Cortex of kidney (tissue), 1 donor: Measurements from ENCODE around the gene SALL2.
"Not testable (repeated sequence)": the region's sequence is repeated elsewhere in the genome, so short reads cannot be mapped to it uniquely, and the experiment has no call there.

Experiments used
- DNase-seq: peaks from one replicate; lab custom pipeline; 2025; lab: John Stamatoyannopoulos, UW

SALL2 gene

DNA sequence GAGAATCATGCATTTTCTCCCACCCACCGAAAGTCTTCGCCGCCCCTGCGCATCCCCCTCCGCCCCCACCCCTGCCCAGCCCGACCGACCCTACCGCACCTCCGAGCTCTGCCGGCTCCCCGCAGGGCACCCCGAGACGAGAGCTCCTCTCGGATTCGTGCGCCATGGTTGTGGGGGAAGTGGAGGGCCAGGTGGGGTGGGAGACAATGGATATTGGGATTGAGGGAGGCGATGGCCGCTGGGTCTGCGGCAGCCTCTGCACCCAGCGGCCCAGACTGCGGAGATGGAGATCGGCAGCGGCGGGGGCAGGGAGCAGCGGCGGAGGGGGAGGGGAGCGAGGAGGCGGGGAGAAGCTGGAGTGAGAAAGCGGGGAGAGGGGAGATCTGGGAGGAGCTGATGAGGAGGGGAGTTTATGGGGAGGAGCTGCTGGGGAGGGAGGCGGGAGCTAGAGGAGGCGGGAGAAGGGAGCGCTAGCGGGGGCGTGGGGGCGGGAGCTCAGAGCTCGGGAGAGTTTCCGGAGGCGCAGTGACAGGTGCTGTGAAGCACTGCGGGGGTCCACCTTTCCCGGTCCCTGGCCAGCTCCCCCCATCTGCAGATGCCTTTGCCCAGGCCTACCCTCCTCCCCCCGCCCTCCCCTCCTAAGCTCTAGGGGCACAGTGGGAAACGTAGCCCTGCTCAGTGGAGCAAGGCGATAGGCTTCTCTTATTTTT, at the start of gene SALL2:
Gene SALL2, minus strand, starts transcription at position 385 of the 710 bp plus-strand sequence. Its CDS starts 219 bp downstream, at position 166.
- no peak for DNase-seq

DNA sequence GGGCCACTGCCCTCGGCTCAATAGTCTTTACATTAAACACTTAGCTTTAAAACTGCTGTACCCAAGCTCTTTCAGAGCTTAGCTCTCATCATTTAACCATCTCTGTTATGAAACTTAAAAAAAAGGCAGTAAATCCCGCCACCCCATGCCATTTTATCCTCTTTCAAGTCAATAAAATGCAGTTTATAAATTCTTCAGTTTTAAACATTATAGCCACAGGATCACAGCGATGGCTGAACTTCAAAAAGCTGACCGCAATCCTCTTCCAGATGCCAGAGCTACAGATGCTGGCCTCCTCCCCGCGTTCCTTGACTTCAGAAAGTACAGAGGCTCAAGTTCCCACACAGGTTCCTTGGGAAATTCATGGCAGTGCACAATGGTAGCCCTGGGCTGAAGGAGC, 49.5 kb upstream of the SALL2 start:
- no peak for DNase-seq

DNA sequence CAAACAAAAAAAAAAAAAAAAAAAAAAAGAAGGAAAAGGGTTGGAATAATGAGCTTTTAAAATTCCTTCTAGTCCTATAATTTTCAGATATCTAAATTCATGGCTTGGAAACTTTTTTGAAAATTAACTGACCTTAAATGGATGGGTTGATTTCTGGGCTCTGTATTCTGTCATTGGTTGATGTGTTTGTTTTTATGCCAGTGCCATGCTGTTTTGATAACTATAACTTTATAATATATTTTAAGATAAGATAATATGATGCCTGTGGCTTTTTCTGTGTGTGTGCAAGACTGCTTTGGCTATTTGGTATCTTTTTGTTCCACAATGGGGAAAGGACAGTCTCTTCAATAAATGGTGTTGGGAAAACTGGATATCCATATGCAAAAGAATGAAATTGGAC, 46.5 kb upstream of the SALL2 start:
- DNase-seq = no peak

DNA sequence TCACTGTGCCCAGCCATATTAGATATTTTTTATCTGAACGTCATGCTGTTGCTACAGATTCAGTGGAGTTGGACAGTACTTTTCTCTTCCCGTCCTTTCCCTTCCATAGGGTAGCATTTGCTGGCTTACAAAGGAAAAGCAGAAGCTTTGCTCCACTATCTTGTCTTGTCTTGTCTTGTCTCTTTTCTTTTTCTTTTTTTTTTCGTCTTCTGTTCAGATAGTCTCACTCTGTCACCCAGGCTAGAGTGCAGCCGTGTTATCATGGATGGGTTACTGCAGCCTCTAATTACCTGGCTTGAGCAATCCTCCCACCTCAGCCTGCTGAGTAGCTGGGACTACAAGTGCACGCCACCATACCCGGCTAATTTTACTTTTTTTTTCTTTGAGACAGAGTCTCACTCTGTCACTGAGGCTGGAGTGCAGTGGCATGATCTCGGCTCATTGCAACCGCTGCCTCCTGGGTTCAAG, 32.6 kb upstream of the SALL2 start:
- no peak for DNase-seq

DNA sequence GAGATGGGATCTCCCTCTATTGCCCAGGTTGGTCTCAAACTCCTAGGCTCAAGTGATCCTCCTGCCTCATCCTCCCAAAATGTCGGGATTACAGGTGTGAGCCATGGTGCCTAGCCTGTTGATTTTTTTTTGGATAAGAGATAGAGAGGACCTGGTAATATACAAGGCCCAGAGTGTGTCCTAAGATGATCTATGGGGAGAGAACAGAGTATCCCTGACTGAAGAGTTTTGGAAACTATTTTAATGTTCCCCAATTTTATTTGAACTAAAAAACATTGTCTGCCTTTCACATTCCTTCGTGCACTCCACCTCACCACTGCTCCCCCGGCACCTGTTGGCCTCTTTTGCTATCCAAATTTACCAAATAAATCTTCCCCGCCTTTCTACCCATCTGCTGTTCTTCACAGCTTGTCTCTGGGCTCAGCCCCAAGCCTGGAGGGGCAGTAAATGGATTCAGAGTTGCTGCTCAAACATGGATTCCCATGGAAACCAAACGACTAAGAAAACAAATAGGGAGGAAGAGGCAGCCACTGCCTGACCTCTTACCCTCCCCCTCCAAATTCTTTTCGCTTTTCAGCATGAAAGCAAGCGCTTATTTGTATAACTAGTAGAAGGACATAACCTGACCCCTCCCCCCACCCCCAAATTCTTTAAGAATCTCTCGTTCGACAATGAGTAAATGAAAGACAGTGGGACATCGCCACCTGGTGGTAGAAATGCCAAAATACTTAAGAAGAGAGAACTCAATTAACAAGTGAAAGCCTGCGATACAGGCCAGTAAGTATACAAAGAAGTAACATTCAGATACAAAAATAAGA, 31.1 kb upstream of the SALL2 start:
- DNase-seq = no peak

DNA sequence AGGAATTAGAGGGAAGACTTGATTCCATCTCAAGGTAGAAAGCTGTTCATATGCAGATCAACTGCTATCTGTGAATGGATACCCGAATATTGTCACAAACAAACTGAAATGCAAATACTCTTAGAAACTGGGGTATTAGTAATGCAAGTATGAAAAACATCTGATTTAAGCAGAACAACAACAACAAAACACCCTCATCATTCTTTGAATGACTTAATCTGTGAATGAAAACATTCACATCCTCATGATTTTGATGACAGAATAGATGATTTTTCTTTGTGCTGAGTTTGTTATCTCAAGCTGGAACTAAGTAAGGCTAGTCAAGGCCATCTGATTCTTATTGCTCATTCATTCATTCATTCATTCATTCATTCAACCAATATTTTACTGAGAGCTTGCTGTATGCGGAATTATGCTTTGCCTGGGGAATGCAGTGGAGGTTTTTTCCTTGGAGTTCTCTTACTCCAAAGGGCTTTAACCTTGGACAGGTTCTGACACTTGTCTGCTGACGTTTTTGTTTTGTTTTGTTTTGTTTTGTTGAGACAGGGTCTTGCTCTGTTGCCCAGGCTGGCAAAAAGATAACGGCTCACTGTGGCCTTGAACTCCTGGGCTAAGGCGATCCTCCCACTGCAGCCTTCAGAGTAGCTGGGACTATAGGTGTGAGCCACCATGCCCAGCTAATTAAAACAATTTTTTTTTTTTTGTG, 30.4 kb upstream of the SALL2 start:
- no peak for DNase-seq

DNA sequence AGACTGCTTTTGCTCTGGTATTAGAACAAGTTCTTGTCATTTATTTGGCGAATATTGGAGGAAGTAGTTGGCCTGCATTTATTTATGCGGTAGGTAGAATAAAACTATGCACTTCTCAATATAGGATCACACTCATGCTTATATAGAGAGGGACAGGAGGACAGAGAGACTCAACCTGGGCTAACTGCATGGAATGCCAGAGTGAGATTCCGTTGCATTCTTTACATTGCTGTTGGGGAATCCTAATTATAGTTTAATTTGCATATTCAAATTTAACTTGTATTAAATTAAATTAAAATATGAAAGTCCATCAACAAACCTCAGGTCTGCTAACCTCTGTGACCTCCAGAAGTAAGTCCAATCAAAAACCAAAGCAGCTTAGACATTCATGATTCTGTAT, 27.1 kb upstream of the SALL2 start:
- no peak for DNase-seq

DNA sequence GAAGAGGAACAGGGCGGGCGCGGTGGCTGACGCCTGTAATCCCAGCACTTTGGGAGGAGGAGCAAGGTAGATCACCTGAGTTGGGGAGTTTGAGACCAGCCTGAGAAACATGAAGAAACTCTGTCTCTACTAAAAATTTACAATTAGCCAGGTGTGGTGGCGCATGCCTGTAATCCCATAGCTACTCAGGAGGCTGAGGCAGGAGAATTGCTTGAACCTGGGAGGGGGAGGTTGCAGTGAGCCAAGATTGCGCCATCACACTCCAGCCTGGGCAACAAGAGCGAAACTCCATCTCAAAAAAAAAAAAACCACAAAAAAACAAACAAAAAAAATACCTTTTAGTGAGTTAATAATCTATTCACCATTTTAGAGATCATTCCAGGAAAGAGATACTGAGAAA, 18.4 kb upstream of the SALL2 start:
- not testable (repeated sequence) for DNase-seq

DNA sequence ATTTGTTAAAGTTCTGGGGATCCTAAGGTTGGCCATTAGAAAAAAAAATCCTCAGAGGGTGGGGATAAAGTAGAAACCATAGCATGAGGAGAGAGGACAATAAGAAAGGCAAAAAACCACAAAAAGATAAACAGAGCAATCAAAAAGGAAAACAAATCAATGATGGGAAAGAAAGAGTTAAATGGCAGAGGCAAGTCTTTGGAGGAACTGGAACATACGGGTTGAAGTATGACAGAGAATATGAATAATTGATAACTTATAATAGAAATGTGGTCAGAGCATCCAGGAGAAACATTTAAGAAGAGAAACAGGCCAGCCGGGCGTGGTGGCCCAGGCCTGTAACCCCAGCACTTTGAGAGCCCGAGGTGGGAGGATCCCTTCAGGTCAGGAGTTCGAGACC, 17.8 kb upstream of the SALL2 start:
- DNase-seq = no peak

DNA sequence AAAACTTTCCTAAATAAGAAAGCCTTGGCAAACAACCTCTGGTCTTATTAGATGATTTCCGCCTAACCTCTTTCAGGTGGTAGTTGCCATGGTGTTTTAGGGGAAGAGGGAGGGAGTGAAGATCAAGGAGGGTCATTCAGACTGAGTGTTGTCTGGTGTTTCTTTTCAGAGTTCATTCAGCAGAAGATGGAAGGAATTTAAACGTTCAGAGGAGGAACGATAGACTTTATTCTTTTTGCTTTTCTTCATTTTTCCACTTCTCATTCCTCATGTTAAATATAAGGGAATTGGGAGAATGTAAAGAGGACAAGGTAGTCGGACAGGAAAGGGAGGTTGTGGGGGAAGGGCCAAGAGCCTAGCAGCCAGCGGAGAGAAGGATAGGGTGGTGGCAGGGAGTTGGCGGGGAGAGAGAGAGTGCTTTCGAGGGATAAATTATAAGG, 17.4 kb upstream of the SALL2 start:
- no peak for DNase-seq

DNA sequence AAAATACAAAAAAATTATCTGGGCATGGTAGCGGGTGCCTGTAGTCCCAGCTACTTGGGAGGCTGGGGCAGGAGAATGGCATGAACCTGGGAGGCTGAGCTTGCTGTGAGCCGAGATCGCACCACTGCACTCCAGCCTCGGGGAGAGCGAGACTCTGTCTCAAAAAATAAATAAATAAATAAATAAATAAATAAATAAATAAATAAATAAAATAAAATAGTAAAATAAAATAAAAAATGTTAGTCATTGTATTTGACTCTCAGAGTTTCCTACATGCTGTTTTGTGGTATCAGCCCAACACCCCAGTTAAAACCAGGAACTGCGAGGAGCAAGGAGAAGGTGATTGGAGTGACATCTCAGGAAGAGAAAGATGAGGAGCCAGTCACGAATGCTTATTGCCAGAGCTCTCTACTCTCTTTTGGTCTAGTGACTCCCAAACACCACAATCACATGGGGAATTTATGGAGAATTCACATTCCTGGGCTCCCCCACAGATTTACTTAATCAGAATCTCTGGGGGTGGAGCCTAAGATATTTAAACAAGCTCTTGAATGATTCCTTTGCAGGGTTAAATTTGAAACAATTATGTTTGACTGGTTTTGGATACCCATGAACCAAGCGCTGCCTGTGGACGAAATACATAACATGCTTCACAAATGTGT, 15.4 kb upstream of the SALL2 start:
- no peak for DNase-seq

DNA sequence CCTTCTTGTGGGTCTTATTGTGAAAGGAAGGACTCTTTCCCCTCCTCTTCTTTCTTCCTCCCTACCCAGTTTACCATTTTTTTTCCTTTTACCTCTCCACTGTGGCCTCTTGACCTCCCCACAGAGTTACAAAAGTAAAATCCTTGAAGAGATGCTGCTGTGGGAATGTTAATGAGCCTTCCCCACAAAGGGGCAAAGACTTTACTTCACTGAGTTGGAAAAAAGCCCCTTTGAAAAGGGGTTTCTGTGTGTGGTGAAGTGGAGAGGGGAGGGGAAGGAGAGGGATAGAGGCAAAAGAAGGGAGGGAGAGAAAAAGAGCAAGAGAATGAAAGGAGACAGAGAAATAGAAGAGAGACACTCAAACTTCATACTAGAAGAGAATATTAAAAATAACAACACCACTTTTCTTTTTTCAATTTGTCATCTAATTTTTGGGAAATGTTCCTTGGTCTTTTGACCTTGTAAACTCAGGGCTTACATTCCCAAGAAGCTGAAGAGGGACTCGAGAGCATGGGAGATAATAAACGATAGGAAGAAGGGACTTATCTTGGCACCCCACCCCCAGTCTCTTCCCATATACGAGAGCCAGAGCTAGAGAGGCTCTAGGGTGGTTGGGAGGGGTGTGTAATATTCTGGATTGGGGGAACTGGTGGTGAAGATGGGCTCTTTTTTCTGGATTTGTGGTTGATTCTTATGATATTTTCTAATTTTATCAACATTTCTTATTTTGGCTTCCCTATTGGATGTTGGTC, 13.2 kb upstream of the SALL2 start:
- no peak for DNase-seq

DNA sequence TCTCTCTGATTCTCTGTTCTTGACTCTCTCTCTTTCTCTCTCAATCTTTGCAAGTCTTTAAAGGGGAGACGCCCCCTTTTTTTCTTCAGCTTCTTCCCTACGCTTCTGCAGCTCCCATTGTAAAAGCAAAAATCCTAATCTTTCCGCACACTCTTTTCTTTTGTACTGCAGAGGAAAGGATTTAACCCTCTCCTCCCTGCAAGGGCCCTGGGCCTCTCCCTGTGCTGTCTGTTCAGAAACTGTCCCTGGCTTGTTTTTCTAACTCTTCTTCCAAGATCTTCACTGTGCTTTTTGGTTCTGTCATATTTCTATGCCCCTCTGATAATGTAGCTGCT, 10.9 kb upstream of the SALL2 start:
- DNase-seq = no peak

DNA sequence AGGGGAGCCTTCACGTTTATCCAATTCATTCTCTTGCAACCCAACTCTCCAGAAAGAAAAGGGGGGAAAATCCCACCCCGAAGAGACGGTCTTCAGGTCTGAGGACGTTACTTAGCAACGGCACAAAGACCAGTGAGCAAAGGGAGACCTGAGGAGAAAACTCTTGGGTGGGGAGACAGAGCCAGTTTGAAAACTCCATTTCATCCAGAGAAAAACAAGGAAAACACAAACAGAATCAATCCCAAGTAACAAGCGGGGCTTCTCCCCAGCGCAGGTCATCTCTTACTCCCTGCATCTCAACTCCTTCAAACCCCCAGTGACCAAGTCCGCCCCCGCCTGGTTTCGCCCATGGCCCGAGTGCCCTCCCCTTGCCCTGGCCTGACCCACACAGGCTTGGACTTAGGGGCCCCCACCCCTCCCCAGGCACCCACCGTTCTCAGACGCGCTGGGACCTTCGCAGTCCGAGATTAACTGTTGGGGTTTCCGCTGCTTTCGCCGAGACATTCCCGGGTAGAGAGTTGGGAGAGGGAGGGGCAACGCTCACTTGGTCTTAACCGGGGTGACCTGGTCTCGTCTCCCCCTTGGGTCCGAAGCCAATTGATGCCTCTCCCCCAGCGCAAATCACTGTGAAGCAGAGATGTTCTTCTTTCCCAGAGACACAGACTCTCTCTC, 10.4 kb upstream of the SALL2 start:
- no peak for DNase-seq

DNA sequence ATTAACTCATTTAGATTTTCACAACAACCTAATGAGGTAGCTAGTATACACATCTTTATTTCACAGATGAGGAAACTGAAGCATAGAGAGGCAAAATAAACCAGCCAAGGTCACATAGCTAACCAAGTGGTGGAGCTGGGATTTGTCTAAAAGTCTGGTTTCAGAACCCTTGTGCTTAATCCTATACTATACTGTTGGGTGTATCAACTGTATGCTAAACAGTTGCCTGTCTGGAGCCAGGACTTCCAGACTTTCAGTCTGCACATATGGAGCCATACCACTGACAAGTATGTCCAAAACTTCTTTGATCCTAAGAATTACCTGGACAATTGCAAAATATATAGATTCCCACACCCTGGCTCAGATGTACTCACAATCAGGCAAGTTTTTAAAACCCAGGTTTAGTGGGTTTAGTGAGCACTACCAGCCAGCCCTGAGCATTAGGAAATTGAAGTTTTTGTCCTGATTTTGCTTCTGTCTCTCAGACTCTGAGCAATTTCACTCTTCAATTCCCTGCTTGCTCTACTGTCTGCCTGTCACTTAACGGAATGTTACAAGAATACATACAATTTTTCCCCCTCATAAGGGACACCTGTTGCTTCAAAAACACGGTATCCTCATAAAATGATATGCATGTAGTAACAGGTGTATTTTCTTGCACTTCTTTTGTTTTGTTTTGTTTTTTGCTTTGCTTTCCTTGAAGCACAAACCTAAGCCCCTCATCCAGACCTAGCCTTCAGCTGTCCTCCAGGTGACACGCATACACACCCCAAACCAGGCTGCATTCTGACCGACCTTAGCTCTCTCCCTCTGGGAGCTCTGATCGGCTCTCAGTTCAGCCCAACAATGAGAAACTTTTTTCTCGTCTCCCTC, 9.6 kb upstream of the SALL2 start:
- no peak for DNase-seq

DNA sequence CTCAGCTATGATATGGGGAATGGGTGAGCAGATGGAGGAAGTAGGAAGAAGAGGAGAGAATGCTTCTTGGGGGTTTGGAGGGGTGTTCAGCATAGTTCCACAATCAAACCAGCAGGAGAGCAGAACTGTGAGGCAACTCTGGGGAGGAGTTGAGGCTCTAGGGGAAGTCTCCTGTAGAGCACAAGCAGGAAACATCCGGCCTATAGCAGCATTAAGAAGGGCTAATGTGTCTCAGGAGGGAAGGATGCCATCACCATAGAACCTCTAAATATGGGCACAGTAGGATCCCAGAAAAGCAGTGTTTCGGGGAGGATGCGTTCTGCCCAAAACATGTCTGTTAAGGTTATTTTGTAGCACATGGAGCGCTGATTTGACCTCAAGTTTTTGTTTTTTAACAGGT, 8.4 kb upstream of the SALL2 start:
- DNase-seq = no peak

DNA sequence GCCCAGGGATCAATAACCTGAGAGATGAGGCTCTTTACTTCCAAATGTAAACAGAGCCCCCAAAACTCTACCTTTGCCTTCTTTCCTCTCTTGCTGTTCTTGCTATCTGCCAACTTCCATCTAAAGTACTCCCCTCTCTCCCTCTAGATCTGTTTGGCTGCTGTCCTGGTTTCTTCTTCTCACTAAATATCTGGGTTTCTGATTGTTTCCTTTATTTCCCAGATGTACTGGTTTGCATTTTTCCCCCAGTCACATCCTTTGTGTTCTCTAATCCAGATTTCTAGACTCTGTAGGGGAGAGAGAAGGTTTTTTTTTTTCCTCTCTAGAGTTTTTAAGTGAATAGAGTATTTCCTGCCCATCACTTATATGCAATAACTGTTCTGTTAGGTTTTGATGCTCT, 7.1 kb upstream of the SALL2 start:
- DNase-seq = no peak

DNA sequence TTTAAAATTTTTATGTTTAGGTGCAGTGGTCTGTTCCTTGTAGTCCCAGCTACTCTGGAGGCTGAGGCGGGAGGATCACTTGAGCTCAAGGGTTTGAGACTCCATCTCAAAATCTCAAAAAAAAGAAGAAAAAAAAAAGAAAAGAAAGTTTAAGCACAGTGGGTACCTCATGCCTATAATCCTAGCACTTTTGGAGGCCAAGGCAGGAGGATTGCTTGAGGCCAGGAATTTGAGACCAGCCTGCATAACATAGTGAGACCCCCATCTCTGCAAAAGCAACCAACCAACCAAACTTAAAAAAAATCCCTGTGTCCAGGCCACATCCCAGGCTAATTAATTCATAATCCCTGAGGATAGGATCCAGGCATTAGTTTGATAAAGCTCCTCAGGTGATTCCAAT, 3.4 kb upstream of the SALL2 start:
- DNase-seq = no peak

DNA sequence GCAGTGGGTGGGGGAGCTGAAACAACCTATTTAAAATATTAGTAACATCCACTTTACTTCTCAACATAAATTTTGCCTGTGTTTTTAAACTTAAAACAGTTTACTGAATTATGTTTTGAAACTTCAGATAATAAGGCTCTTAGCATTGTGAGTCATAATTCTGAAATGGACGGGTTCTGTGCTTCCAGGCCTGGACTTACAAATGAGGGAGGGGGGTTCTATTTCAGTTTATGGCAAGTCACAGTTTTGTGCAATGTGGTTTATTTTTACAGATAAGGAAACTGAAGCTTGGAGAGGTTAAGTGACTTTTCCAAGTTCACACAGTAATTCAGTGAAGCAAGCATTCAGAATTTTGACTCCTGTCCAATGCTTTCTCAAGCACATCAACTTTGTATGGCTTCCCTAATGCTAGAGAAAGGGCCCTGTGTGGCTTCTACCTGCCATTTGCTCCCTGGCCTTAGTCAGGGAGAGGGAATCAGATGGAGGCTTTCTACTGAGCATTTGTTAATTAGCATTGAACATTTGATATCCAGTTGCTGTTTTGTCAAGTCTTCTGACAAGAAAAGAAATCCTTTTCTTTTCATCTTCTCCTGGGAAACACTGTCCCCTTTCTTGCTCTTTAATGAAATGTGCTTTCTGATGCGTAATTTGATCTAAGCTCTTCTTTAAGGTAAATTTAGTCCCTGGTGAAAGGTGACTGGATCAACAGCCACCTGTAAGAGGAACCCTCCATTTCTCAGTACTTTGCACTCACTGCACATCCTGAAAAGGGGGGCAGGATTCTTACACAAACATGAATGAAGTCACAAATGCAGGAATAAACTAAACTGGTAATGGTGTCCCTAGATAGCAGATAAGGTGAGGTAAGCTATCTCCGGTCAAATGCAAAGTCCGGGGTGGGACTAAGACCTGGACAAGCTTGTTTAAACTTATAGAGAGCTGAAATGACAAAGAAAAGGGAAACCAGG, 2.5 kb upstream of the SALL2 start:
- DNase-seq = no peak
